ENCODE results near the gene CRCP.

- TF ChIP-seq CTCF (IDR thresholded peaks at IDR 0.05) (no peak), POLR2A (IDR thresholded peaks at IDR 0.05) (no peak)
Observed at GRCh38 chr7:66157060-66157459, 42.4 kb downstream of the CRCP start.
